ENCODE results near the gene XYLB. TPM values are rescaled to one million over a fixed set of nuclear protein-coding genes. Genes with fewer than 3 reads are reported as not detected.

Gene XYLB
- total and polyA plus RNA-seq, 2 of the 13 experiments (the other 11 are each of a cell fraction or from before 2014, with no cell fraction given): 25.9 to 30.0 TPM

DNA sequence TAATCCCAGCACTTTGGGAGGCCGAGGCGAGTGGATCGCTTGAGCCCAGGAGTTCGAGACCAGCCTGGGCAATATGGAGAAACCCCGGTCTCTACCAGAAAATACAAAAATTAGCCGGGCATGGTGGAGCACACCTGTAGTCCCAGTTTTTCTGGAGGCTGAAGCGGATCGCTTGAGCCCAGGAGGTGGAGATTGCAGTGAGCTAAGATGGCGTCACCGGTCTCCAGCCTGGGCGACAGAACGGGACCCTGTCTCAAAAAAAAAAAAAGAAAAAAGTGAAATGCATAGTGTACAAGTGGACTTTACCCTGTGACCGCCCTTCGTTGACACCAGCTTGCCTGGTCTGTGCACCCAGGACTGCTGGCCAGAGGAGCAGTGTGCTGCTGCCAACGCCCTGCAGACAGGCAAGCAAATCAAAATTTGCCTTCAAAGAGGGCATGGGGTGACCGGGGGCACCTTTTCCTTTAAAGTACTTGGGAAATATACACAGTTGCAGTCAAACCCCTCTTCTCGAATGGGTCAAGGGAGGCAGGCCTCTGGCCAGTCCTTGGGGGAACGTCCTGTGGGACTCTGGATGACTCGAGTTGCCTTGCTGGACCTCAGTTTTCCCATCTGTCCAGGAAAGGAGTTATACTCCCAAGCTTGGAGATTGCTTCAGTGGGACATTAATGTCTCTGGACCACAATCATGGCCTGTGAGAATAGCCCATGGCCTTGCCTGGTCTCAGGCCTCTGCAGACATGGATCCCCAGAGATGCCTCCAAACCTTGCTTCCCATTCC, 1.0 kb downstream of the XYLB start (continued):
- no peak for TF ChIP-seq ZNF740 (CRISPR knock-in tag; IDR thresholded peaks at IDR 0.05)
- peak; percentile 52; the same call in 1 of the 2 replicates for TF ChIP-seq ISL2 (CRISPR knock-in tag; IDR thresholded peaks at IDR 0.05)
- TF ChIP-seq, protein P1, sequence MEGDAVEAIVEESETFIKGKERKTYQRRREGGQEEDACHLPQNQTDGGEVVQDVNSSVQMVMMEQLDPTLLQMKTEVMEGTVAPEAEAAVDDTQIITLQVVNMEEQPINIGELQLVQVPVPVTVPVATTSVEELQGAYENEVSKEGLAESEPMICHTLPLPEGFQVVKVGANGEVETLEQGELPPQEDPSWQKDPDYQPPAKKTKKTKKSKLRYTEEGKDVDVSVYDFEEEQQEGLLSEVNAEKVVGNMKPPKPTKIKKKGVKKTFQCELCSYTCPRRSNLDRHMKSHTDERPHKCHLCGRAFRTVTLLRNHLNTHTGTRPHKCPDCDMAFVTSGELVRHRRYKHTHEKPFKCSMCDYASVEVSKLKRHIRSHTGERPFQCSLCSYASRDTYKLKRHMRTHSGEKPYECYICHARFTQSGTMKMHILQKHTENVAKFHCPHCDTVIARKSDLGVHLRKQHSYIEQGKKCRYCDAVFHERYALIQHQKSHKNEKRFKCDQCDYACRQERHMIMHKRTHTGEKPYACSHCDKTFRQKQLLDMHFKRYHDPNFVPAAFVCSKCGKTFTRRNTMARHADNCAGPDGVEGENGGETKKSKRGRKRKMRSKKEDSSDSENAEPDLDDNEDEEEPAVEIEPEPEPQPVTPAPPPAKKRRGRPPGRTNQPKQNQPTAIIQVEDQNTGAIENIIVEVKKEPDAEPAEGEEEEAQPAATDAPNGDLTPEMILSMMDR (CRISPR knock-in tag; IDR thresholded peaks at IDR 0.05): 0 out of 2 replicates have a peak, but pooled peaks have one; percentile 9
- TF ChIP-seq NFKB2 (CRISPR knock-in tag; IDR thresholded peaks at IDR 0.05; ENCODE audit: borderline replicate concordance): no peak; the same call in 1 of the 2 replicates
- TF ChIP-seq ZFP36L2 (CRISPR knock-in tag; IDR thresholded peaks at IDR 0.05): no peak
- no peak for TF ChIP-seq TRAFD1 (CRISPR knock-in tag; IDR thresholded peaks at IDR 0.05; ENCODE audit: borderline replicate concordance)
- no peak for TF ChIP-seq ZNF383 (CRISPR knock-in tag; IDR thresholded peaks at IDR 0.05; ENCODE audit: borderline replicate concordance)
- TF ChIP-seq ARNT2 (CRISPR knock-in tag; IDR thresholded peaks at IDR 0.05; ENCODE audit: low read depth): no peak; the same call in 1 of the 2 replicates
- no peak for TF ChIP-seq HMGXB3 (CRISPR knock-in tag; IDR thresholded peaks at IDR 0.05; ENCODE audit: borderline replicate concordance)
- TF ChIP-seq GTF3A (CRISPR knock-in tag; conservative IDR thresholded peaks at IDR 0.05): no peak
- TF ChIP-seq ZNF232 (CRISPR knock-in tag; IDR thresholded peaks at IDR 0.05; ENCODE audit: borderline replicate concordance): peak; percentile 37; the same call in 1 of the 2 replicates
- TF ChIP-seq ZIK1 (CRISPR knock-in tag; IDR thresholded peaks at IDR 0.05; ENCODE audit: borderline replicate concordance, low read depth): no peak
- TF ChIP-seq MXD3 (CRISPR knock-in tag; IDR thresholded peaks at IDR 0.05): no peak
- TF ChIP-seq SKI (IDR thresholded peaks at IDR 0.05; ENCODE audit: partially characterized antibody): no peak
- no peak for TF ChIP-seq ZFP62 (CRISPR knock-in tag; IDR thresholded peaks at IDR 0.05)
- peak; percentile 31; the same call in 1 of the 2 replicates for TF ChIP-seq TBX3 (IDR thresholded peaks at IDR 0.05; ENCODE audit: borderline replicate concordance)

All from HepG2 (cell line).